ENCODE results near the gene MGME1.
A peak's percentile ranks its signal among the peaks of the same experiment; 100 is the strongest.

The MGME1 gene

DNA sequence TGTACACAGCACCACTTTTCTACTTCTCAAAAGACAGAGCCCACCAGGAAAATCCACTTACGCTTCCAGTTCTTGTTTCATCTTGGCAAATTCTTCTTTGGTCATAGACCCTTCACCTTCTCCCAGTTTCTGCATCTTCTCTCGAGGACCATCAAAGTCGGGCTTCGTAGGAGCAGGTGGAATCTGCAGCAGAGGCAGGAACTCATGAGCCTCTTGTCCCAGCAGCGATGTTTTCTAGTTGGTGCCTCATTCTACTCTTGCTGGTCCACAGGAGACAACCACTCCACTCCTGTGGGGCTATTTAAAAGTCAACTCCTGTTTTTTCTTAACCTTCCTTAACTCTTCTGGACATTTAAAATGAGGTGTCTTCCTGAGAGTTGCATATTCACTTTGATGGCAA, 14.9 kb upstream of the MGME1 start:
- no peak for DNase-seq
- Mint-ChIP-seq H3K4me3 (no peak overlapping the region), H3K4me1 (peaks cover 23% of the 10 kb centered on the region), H3K36me3 (ENCODE audit: low read depth) (peaks cover 94% of the 10 kb centered on the region), H3K27me3 (ENCODE audit: low read depth, poor library complexity) (no peaks in the 10 kb centered on the region), H3K9me3 (no peaks in the 10 kb centered on the region), H3K27ac (peak overlapping the region; percentile 60)
- TF ChIP-seq, protein P1, sequence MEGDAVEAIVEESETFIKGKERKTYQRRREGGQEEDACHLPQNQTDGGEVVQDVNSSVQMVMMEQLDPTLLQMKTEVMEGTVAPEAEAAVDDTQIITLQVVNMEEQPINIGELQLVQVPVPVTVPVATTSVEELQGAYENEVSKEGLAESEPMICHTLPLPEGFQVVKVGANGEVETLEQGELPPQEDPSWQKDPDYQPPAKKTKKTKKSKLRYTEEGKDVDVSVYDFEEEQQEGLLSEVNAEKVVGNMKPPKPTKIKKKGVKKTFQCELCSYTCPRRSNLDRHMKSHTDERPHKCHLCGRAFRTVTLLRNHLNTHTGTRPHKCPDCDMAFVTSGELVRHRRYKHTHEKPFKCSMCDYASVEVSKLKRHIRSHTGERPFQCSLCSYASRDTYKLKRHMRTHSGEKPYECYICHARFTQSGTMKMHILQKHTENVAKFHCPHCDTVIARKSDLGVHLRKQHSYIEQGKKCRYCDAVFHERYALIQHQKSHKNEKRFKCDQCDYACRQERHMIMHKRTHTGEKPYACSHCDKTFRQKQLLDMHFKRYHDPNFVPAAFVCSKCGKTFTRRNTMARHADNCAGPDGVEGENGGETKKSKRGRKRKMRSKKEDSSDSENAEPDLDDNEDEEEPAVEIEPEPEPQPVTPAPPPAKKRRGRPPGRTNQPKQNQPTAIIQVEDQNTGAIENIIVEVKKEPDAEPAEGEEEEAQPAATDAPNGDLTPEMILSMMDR (IDR thresholded peaks at IDR 0.05) = no peak

DNA sequence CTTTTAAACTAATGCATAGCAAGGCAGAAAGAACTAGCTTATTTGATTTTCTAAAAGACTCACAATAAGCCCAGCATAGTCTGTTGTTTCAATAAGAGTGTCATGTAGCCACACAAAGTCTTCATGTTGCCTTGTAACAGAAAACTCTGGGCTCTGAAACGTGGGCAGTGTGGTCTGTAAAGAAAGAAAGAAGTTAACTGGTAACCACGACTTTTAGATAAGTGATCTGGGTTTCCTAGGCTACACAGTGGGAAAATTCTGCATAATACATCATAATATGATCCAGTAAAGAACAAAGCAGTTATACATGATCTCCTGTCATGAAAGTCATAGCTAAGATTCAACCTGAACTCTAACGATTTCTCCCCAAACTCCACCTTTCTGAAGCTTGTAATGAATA, 13.5 kb upstream of the MGME1 start:
- H3K36me3 Mint-ChIP-seq (ENCODE audit: low read depth) = peaks cover 93% of the 10 kb centered on the region
- DNase-seq = no peak
- peak overlapping the region; percentile 10 for H3K27ac Mint-ChIP-seq
- H3K4me3 Mint-ChIP-seq = no peak overlapping the region
- no peaks in the 10 kb centered on the region for H3K9me3 Mint-ChIP-seq
- H3K4me1 Mint-ChIP-seq = peaks cover 33% of the 10 kb centered on the region
- TF ChIP-seq, protein P1 (IDR thresholded peaks at IDR 0.05) = no peak
- H3K27me3 Mint-ChIP-seq (ENCODE audit: low read depth, poor library complexity) = no peaks in the 10 kb centered on the region

DNA sequence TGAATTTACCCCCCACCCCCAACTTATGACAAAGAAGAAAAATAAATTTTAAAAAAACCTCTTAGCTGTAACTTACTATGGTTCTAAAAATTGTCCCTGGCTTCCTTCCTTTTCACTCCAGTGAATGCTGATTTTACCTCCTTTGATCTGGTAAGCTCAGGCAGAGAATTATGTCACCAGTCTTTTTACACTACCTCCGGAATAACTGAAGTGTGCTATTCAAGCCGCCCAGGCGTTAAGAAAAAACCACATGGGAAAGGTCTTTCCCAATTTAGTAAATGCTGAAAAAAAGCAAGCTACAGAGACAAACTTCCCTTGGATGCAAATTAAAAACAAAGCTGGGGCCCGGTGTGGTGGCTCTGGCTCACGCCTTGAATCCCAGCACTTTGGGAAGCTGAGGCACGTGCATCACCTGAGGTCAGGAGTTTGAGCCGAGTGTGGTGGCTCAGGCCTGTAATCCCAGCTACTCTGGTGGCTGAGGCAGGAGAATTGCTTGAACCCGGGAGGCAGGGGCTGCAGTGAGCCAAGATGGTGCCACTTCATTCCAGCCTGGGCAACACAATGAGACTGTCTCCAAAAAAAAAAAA, 12.6 kb upstream of the MGME1 start:
- H3K27ac Mint-ChIP-seq = peak overlapping the region; percentile 78
- H3K27me3 Mint-ChIP-seq (ENCODE audit: low read depth, poor library complexity) = no peaks in the 10 kb centered on the region
- H3K9me3 Mint-ChIP-seq = no peaks in the 10 kb centered on the region
- H3K36me3 Mint-ChIP-seq (ENCODE audit: low read depth) = peaks cover 94% of the 10 kb centered on the region
- TF ChIP-seq, protein P1 (IDR thresholded peaks at IDR 0.05) = no peak
- H3K4me1 Mint-ChIP-seq = peaks cover 37% of the 10 kb centered on the region
- H3K4me3 Mint-ChIP-seq = no peak overlapping the region
- DNase-seq = no peak

DNA sequence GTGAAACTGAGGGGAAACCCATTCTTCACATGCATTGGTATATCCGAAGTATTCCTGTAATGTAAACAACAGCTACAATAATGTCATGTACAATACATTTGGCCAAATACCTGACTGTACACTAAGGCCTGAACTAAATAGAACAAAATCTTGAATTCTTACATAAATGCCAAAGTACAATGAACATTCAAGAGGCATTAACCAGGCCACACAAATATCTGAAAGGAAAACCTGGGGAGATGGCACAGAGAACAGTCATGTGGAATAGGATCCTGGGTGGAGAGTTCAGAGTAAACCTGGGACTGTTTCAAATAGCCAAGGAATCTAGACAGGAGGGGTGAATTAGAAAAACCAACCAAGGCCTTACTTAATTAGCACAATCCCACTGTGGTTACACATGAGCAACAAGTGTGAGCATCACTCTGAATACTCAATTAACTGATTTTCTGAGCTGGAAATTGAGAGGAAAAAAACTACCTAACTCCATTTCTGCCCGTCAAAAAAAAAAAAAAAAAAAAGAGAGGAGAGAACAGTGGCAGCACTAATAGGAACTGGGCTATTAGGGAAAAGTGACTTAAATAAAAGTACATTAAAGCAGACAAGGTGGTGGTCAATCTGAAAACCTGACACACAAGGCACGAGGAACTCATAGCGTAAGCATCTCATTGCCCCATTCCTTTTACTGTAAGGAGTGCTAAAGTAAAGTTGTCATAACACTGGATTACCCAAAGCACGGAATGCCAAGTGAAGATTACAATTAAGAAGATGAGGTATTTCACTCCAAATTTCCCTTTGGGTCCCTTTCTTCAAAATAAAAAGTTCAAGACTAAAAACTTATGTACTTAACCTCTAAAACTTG, 11.1 kb upstream of the MGME1 start:
- DNase-seq = no peak
- no peak overlapping the region for H3K4me3 Mint-ChIP-seq
- peaks cover 93% of the 10 kb centered on the region for H3K36me3 Mint-ChIP-seq (ENCODE audit: low read depth)
- peaks cover 51% of the 10 kb centered on the region for H3K4me1 Mint-ChIP-seq
- H3K27me3 Mint-ChIP-seq (ENCODE audit: low read depth, poor library complexity) = no peaks in the 10 kb centered on the region
- peak overlapping the region; percentile 88 for H3K27ac Mint-ChIP-seq
- no peaks in the 10 kb centered on the region for H3K9me3 Mint-ChIP-seq
- TF ChIP-seq, protein P1 (IDR thresholded peaks at IDR 0.05) = no peak

DNA sequence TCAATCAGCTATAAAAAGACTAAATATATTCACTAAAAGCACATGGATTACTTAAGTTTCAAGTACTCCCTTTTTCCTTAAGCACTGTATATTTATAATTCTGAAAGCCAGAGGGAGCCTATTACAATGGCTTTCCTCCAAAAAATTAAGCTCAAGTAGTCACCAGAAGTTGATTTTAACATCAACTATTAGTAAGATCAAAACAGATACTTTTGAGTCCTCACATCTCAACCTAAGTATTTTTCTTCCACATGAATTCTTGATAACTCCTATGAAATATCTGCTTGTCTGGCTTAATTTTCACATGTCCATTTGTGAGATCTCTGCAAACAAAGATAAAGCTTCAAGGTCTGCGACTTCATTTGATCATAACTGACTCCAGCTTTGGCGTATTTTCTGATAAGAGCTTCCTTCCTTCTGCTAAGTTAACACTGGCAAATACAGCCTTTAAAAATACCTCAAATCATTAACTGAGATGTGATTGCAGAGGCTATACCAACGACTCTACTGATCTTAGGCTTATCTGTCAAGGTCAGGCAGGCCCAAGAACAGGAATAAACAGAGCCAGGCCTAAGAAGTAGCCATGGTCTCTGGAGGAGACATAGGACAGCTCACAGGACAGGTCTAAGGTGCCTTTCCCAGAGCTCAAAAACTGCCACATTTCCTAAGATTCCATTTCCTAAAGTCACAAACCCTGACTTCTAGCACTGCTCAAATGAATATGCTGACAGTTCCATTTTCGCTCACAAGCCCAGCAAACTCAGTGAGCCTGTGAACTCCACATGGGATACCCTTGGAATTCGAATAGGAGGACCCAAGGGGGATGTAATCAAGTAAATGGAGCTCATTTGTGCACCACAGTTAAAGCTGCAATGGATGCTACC, 10.2 kb upstream of the MGME1 start:
- no peaks in the 10 kb centered on the region for H3K27me3 Mint-ChIP-seq (ENCODE audit: low read depth, poor library complexity)
- peaks cover 93% of the 10 kb centered on the region for H3K36me3 Mint-ChIP-seq (ENCODE audit: low read depth)
- no peak for DNase-seq
- TF ChIP-seq, protein P1 (IDR thresholded peaks at IDR 0.05) = no peak
- peaks cover 60% of the 10 kb centered on the region for H3K4me1 Mint-ChIP-seq
- H3K27ac Mint-ChIP-seq = peak overlapping the region; percentile 90
- H3K9me3 Mint-ChIP-seq = peaks cover 4% of the 10 kb centered on the region
- no peak overlapping the region for H3K4me3 Mint-ChIP-seq

All from nephron progenitor cell (in vitro differentiated cells).